Measurements from ENCODE around the gene TYW1.
"Not testable (repeated sequence)": the region's sequence is repeated elsewhere in the genome, so short reads cannot be mapped to it uniquely, and the experiment has no call there.

GRCh38 chr7:67178915-67179688, 182.5 kb downstream of the TYW1 start:
- not testable (repeated sequence) for TF ChIP-seq CTCF (conservative IDR thresholded peaks at IDR 0.05); EZH2 (IDR thresholded peaks at IDR 0.05; ENCODE audit: low read depth)
